ENCODE data around the gene ACSBG1.

ACSBG1 gene

GRCh38 chr15:78129077-78129750, 105.2 kb downstream of the ACSBG1 start:
- TF ChIP-seq, protein P1, sequence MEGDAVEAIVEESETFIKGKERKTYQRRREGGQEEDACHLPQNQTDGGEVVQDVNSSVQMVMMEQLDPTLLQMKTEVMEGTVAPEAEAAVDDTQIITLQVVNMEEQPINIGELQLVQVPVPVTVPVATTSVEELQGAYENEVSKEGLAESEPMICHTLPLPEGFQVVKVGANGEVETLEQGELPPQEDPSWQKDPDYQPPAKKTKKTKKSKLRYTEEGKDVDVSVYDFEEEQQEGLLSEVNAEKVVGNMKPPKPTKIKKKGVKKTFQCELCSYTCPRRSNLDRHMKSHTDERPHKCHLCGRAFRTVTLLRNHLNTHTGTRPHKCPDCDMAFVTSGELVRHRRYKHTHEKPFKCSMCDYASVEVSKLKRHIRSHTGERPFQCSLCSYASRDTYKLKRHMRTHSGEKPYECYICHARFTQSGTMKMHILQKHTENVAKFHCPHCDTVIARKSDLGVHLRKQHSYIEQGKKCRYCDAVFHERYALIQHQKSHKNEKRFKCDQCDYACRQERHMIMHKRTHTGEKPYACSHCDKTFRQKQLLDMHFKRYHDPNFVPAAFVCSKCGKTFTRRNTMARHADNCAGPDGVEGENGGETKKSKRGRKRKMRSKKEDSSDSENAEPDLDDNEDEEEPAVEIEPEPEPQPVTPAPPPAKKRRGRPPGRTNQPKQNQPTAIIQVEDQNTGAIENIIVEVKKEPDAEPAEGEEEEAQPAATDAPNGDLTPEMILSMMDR (IDR thresholded peaks at IDR 0.05; ENCODE audit: control insufficient read depth, insufficient read depth, low read depth, low read length, missing control alignments): no peak
- no peak for DNase-seq (ENCODE audit: low read depth)

DNA sequence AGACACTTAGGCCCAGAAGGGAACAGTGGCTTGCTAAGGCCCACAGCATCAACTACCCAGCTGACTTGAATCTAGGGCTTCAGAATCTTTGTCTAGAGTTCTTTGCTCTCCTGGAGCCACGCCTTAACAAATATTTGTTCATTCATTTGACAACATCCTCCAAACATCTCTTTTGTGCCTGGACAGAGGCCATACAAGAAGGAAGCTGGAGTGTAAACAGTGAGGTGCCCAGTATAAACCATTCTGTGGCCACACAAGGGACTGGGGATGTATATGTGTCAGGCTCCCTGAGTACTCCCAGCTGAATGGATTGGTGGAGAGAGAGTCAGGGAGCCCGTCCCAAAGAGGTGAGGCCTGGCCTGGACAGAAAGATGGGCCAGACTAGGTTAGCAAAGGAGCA, 106.5 kb downstream of the ACSBG1 start:
- TF ChIP-seq, protein P1 (IDR thresholded peaks at IDR 0.05; ENCODE audit: control insufficient read depth, insufficient read depth, low read depth, low read length, missing control alignments): no peak
- no peak for DNase-seq (ENCODE audit: low read depth)

More at GRCh38 chr15:78129077-78129750, 105.2 kb downstream of the ACSBG1 start:
- no peak overlapping the region for H3K4me3 ChIP-seq (ENCODE audit: control insufficient read depth, low read depth, low read length)

DNA sequence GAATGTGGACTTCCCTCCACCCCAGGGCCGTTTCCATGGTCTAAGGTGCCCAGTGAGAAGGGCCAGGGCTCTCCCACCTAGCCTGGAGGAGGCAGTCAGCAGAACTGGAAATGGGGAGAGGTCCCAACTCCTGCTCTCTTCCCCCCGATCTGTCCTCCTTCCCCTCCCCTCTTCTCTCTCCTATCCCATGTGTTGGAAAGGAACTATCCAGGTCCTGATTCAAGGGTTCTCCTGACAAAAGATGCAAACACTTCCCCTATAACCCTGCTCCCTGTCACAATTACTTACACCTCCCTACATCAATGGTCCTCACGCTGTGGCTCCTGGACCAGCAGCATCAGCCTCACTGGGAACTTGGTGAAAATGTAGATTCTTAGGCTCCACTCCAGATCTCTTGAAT, 109.1 kb downstream of the ACSBG1 start:
- TF ChIP-seq, protein P1 (IDR thresholded peaks at IDR 0.05; ENCODE audit: control insufficient read depth, insufficient read depth, low read depth, low read length, missing control alignments): no peak
- no peak for DNase-seq (ENCODE audit: low read depth)
- no peak overlapping the region for H3K4me3 ChIP-seq (ENCODE audit: control insufficient read depth, low read depth, low read length)

More for the DNA sequence above, 106.5 kb downstream of the ACSBG1 start:
- no peak overlapping the region for H3K4me3 ChIP-seq (ENCODE audit: control insufficient read depth, low read depth, low read length)

- H3K4me3 ChIP-seq (ENCODE audit: control insufficient read depth, low read depth, low read length): no peak overlapping the region
- TF ChIP-seq, protein P1 (IDR thresholded peaks at IDR 0.05; ENCODE audit: control insufficient read depth, insufficient read depth, low read depth, low read length, missing control alignments): no peak
- no peak for DNase-seq (ENCODE audit: low read depth)
Measured at GRCh38 chr15:78120523-78120922, 113.8 kb downstream of the ACSBG1 start.

All from AG09309 (cell line).